ENCODE results near the gene TCP1.

TCP1 gene

GRCh38 chr6:159790149-159790955 is 950 bp upstream of the TCP1 start, which contains the start of gene MRPL18:
TSS of gene MRPL18 (plus strand) at chr6:159790467. CDS start at chr6:159790588, 121 bp downstream.
- 0 out of 2 replicates have a peak, but pooled peaks have one; percentile 2 for TF ChIP-seq CTCF (IDR thresholded peaks at IDR 0.05; ENCODE audit: low read depth, low read length)
- H3K27me3 ChIP-seq (ENCODE audit: insufficient read depth, low read depth, severe bottlenecking) = no peaks in the 10 kb centered on the region
- peak within 1 kb of the TSS; percentile 77 for H3K4me3 ChIP-seq (ENCODE audit: low read depth, low read length)
- H3K27ac ChIP-seq = peak within 1 kb of the TSS; percentile 94
- no peaks in the 10 kb centered on the region for H3K9me3 ChIP-seq (ENCODE audit: severe bottlenecking)
- peak; percentile 94 for DNase-seq
- H3K36me3 ChIP-seq = peaks cover 63% of the 10 kb centered on the region

- H3K36me3 ChIP-seq = peaks cover 71% of the 10 kb centered on the region
- H3K27ac ChIP-seq = peak overlapping the region; percentile 94
- H3K9me3 ChIP-seq (ENCODE audit: severe bottlenecking) = no peaks in the 10 kb centered on the region
- H3K4me3 ChIP-seq (ENCODE audit: low read depth, low read length) = peak overlapping the region; percentile 77
- TF ChIP-seq CTCF (IDR thresholded peaks at IDR 0.05; ENCODE audit: low read depth, low read length) = no peak
- H3K27me3 ChIP-seq (ENCODE audit: insufficient read depth, low read depth, severe bottlenecking) = no peaks in the 10 kb centered on the region
- no peak for DNase-seq
These were observed 537 bp downstream of the TCP1 start for GRCh38 chr6:159788753-159789376.

GRCh38 chr6:159788276-159788675 is 1.1 kb downstream of the TCP1 start:
- no peak overlapping the region for H3K27ac ChIP-seq
- no peaks in the 10 kb centered on the region for H3K9me3 ChIP-seq (ENCODE audit: severe bottlenecking)
- H3K27me3 ChIP-seq (ENCODE audit: insufficient read depth, low read depth, severe bottlenecking) = no peaks in the 10 kb centered on the region
- TF ChIP-seq CTCF (IDR thresholded peaks at IDR 0.05; ENCODE audit: low read depth, low read length) = no peak
- DNase-seq = no peak
- peaks cover 71% of the 10 kb centered on the region for H3K36me3 ChIP-seq
- H3K4me3 ChIP-seq (ENCODE audit: low read depth, low read length) = peak overlapping the region; percentile 77

GRCh38 chr6:159778542-159779103 is 10.8 kb downstream of the TCP1 start:
- H3K4me3 ChIP-seq (ENCODE audit: low read depth, low read length) = no peak overlapping the region

GRCh38 chr6:159778131-159778530 is 11.3 kb downstream of the TCP1 start:
- DNase-seq = no peak

More at GRCh38 chr6:159778542-159779103, 10.8 kb downstream of the TCP1 start:
- peaks cover 94% of the 10 kb centered on the region for H3K36me3 ChIP-seq
- H3K9me3 ChIP-seq (ENCODE audit: severe bottlenecking) = no peaks in the 10 kb centered on the region
- no peaks in the 10 kb centered on the region for H3K27me3 ChIP-seq (ENCODE audit: insufficient read depth, low read depth, severe bottlenecking)
- H3K27ac ChIP-seq = no peak overlapping the region
- DNase-seq = no peak
- TF ChIP-seq CTCF (IDR thresholded peaks at IDR 0.05; ENCODE audit: low read depth, low read length) = no peak

More at GRCh38 chr6:159778131-159778530, 11.3 kb downstream of the TCP1 start:
- no peak for TF ChIP-seq CTCF (IDR thresholded peaks at IDR 0.05; ENCODE audit: low read depth, low read length)
- Histone ChIP-seq H3K9me3 (ENCODE audit: severe bottlenecking) (no peaks in the 10 kb centered on the region), H3K27ac (no peak overlapping the region), H3K27me3 (ENCODE audit: insufficient read depth, low read depth, severe bottlenecking) (no peaks in the 10 kb centered on the region), H3K4me3 (ENCODE audit: low read depth, low read length) (no peak overlapping the region), H3K36me3 (peaks cover 91% of the 10 kb centered on the region)
